H1 (cell line): ENCODE measurements around the gene GSTM2. TPM values are rescaled to one million over a fixed set of nuclear protein-coding genes. Genes with fewer than 3 reads are reported as not detected.
A peak's percentile ranks its signal among the peaks of the same experiment; 100 is the strongest.

Experiments
- CTCF ChIA-PET: fragments of 300-600 bp; sonication (Branson Sonifier 250); formaldehyde crosslinking; loops from one replicate; lab custom pipeline; 2021; ENCODE audit not compliant: partially characterized antibody; lab: Charles Lee
- POLR2A ChIA-PET: fragments of 300-600 bp; sonication (Branson Sonifier 250); formaldehyde crosslinking; loops from one replicate; lab custom pipeline; 2021; ENCODE audit warnings: inconsistent platforms; ENCODE audit not compliant: partially characterized antibody; lab: Charles Lee
- DNase-seq, 2 experiments: peaks; one replicate each; pipeline versions ENCODE4 v3.0.0 to v3.0.0-alpha.2; 2010 to 2022; ENCODE audit warnings: low spot score in 2 of 2, low read depth in 1 of 2, mixed read lengths in 1 of 2
- FAIRE-seq: peaks from 2 replicates; lab custom pipeline; 2011; peaks lifted over from hg19 to GRCh38; lab: Jason Lieb, UNC
- H2AFZ ChIP-seq: 2 replicates; pipeline ENCODE4 v1.8.1; 2012; ENCODE audit warnings: low read length, inconsistent platforms
- H2AK5ac ChIP-seq: 2 replicates; pipeline ENCODE4 v1.6.1; 2013; ENCODE audit warnings: low read depth, low read length
- H2BK120ac ChIP-seq: replicated peaks from 2 replicates; pipeline ENCODE3; 2013; ENCODE audit warnings: low read depth, low read length, inconsistent platforms
- H2BK12ac ChIP-seq: 2 replicates; pipeline ENCODE4 v1.6.1; 2013; ENCODE audit warnings: low read depth, low read length
- H2BK15ac ChIP-seq: 2 replicates; pipeline ENCODE4 v1.6.1; 2013; ENCODE audit warnings: low read length
- H2BK20ac ChIP-seq: 2 replicates; pipeline ENCODE4 v1.6.1; 2013; ENCODE audit warnings: low read length
- H2BK5ac ChIP-seq: 2 replicates; pipeline ENCODE4 v1.6.1; 2013; ENCODE audit warnings: low read depth, low read length
- H3K14ac ChIP-seq: 2 replicates; pipeline ENCODE4 v1.6.1; 2013; ENCODE audit warnings: inconsistent platforms; ENCODE audit not compliant: insufficient read length
- H3K18ac ChIP-seq: 2 replicates; pipeline ENCODE4 v1.6.1; 2013; ENCODE audit warnings: low read length; ENCODE audit errors: extremely low read depth
- H3K23ac ChIP-seq: 2 replicates; pipeline ENCODE4 v1.6.1; 2013; ENCODE audit warnings: inconsistent platforms; ENCODE audit not compliant: insufficient read length
- H3K23me2 ChIP-seq: 2 replicates; pipeline ENCODE4 v1.6.1; 2013; ENCODE audit warnings: low read depth, low read length
- H3K27ac ChIP-seq: 2 replicates; pipeline ENCODE4 v1.6.1; 2011; ENCODE audit warnings: low read depth, low read length, inconsistent platforms
- H3K27me3 ChIP-seq, 4 experiments: replicated peaks in 1 of 4; 1 replicate in 1 of 4; 2 replicates in 3 of 4; pipeline versions ENCODE4 v1.6.1 to v1.8.1; 2011 to 2013; ENCODE audit warnings: low read length in 3 of 4, mild to moderate bottlenecking in 3 of 4, inconsistent platforms in 2 of 4, mixed read lengths in 2 of 4, moderate library complexity in 1 of 4; ENCODE audit not compliant: control insufficient read depth in 3 of 4, insufficient read depth in 3 of 4; ENCODE audit errors: extremely low read depth in 1 of 4
- H3K36me3 ChIP-seq, 4 experiments: 2 replicates each; pipeline versions ENCODE4 v1.6.1 to v1.8.1; 2011 to 2013; ENCODE audit warnings: mild to moderate bottlenecking in 4 of 4, low read length in 3 of 4, moderate library complexity in 2 of 4, control low read depth in 1 of 4, inconsistent platforms in 1 of 4; ENCODE audit not compliant: insufficient read depth in 4 of 4, control insufficient read depth in 2 of 4
- H3K4ac ChIP-seq: replicated peaks from 2 replicates; pipeline ENCODE3; 2013; ENCODE audit warnings: low read length, low read depth, mixed read lengths, inconsistent platforms; ENCODE audit not compliant: insufficient read length
- H3K4me1 ChIP-seq, 4 experiments: replicated peaks in 1 of 4; 1 replicate in 1 of 4; 2 replicates in 3 of 4; pipeline versions ENCODE4 v1.6.1 to v1.8.1; 2011 to 2013; ENCODE audit warnings: low read length in 3 of 4, inconsistent platforms in 2 of 4, mixed read lengths in 1 of 4; ENCODE audit not compliant: insufficient read depth in 4 of 4, control insufficient read depth in 3 of 4
- H3K4me2 ChIP-seq, 2 experiments: 2 replicates each; pipeline versions ENCODE4 v1.6.1 to v1.8.1; 2011 to 2013; ENCODE audit warnings: low read depth in 2 of 2, low read length in 2 of 2, control low read depth in 1 of 2, inconsistent platforms in 1 of 2, mild to moderate bottlenecking in 1 of 2; ENCODE audit not compliant: insufficient read depth in 1 of 2
- H3K4me3 ChIP-seq, 4 experiments: fragments of 200-600, 300-600 bp in 1 of 4; sonication (generic), shearing (Covaris generic), sonication (Bioruptor Twin) in 1 of 4; 2 replicates each; pipeline versions ENCODE4 v1.5.1 to v1.8.1; 2011 to 2016; ENCODE audit warnings: low read length in 4 of 4, low read depth in 3 of 4, control low read depth in 2 of 4, inconsistent platforms in 2 of 4, mild to moderate bottlenecking in 2 of 4, mixed read lengths in 1 of 4, moderate library complexity in 1 of 4; ENCODE audit not compliant: insufficient read depth in 2 of 4; ENCODE audit errors: extremely low read depth in 1 of 4
- H3K56ac ChIP-seq: replicated peaks from 2 replicates; pipeline ENCODE3; 2013; ENCODE audit warnings: low read depth, mild to moderate bottlenecking, mixed read lengths, low read length, inconsistent platforms; ENCODE audit not compliant: insufficient read length
- H3K79me1 ChIP-seq: 2 replicates; pipeline ENCODE4 v1.6.1; 2013; ENCODE audit warnings: low read depth, low read length, control low read depth
- H3K79me2 ChIP-seq, 2 experiments: 2 replicates each; pipeline versions ENCODE4 v1.6.1 to v1.8.1; 2012 to 2013; ENCODE audit warnings: low read length in 2 of 2, mild to moderate bottlenecking in 2 of 2, inconsistent platforms in 1 of 2; ENCODE audit not compliant: insufficient read depth in 2 of 2, control insufficient read depth in 1 of 2
- H3K9ac ChIP-seq, 4 experiments: replicated peaks in 1 of 4; 1 replicate in 1 of 4; 2 replicates in 3 of 4; pipeline versions ENCODE4 v1.6.1 to v1.8.1; 2011 to 2013; ENCODE audit warnings: low read depth in 3 of 4, low read length in 3 of 4, control low read depth in 2 of 4, mild to moderate bottlenecking in 2 of 4, moderate library complexity in 2 of 4, inconsistent platforms in 1 of 4; ENCODE audit errors: extremely low read depth in 1 of 4
- H3K9me3 ChIP-seq, 2 experiments: 2 replicates each; pipeline versions ENCODE4 v1.6.1 to v1.8.1; 2012 to 2013; ENCODE audit warnings: mild to moderate bottlenecking in 2 of 2, moderate library complexity in 2 of 2, control low read depth in 1 of 2, inconsistent platforms in 1 of 2, low read depth in 1 of 2, low read length in 1 of 2, mixed read lengths in 1 of 2; ENCODE audit not compliant: insufficient read depth in 2 of 2
- H4K20me1 ChIP-seq, 2 experiments: replicated peaks in 1 of 2; 2 replicates each; pipeline versions ENCODE3 to v1.8.1; 2011 to 2013; ENCODE audit warnings: inconsistent platforms in 2 of 2, low read length in 2 of 2, mild to moderate bottlenecking in 1 of 2; ENCODE audit not compliant: insufficient read depth in 2 of 2, control insufficient read depth in 1 of 2
- H4K5ac ChIP-seq: 2 replicates; pipeline ENCODE4 v1.6.1; 2013; ENCODE audit warnings: low read length, low read depth, mixed read lengths, inconsistent platforms; ENCODE audit not compliant: insufficient read length
- H4K8ac ChIP-seq: 2 replicates; pipeline ENCODE4 v1.8.0; 2013; ENCODE audit warnings: mild to moderate bottlenecking, moderate library complexity, low read length, inconsistent platforms; ENCODE audit not compliant: insufficient read depth; ENCODE audit errors: extremely low read depth
- H4K91ac ChIP-seq: replicated peaks from 2 replicates; pipeline ENCODE3; 2013; ENCODE audit warnings: low read length, mixed read lengths, inconsistent platforms; ENCODE audit not compliant: insufficient read length
- ATF2 ChIP-seq: IDR thresholded peaks from 2 replicates; pipeline ENCODE4 v1.6.1; 2012; ENCODE audit warnings: low read length, inconsistent platforms
- MAFK ChIP-seq: IDR thresholded peaks from 2 replicates; pipeline ENCODE4 v1.6.1; 2012; ENCODE audit warnings: low read depth, mild to moderate bottlenecking, improper control_type of control experiment, low read length
- WGBS, 2 experiments: shearing (Covaris generic) in 1 of 2; methylation state at CpG; one replicate each; pipeline versions ENCODE4 v1.1.6 to v1.1.7; 2013 to 2015; ENCODE audit warnings: low lambda C conversion rate in 2 of 2, mixed read lengths in 2 of 2, inconsistent platforms in 1 of 2, low coverage in 1 of 2, missing lambda C conversion rate in 1 of 2; ENCODE audit not compliant: insufficient replicate concordance in 2 of 2, insufficient coverage in 1 of 2, insufficient read length in 1 of 2; ENCODE audit errors: extremely low coverage in 1 of 2, missing lambda C conversion rate in 1 of 2; 5-methylcytosine and 5-hydroxymethylcytosine counted together
- polyA plus RNA-seq, 7 experiments: library from polyadenylated mRNA; depleted of rRNA in 3 of 7; stranded (reverse) in 5 of 7; unstranded in 2 of 7; fragments of >200 nt in 5 of 7; fragments of 200-250 nt in 2 of 7; gene quantifications; 1 replicate in 5 of 7; 2 replicates in 1 of 7; 4 replicates in 1 of 7; pipeline versions ENCODE4 v1.2.1 to v1.2.3, GENCODE V29; 2011 to 2013; ENCODE audit warnings: missing spikeins in 2 of 7, mixed read lengths in 2 of 7
- total RNA-seq: library from RNA; stranded (reverse); fragmentation: NEBNext Ultra II Directional; extraction: Animal tissue kit (Norgen Biotek cat#: 25700); gene quantifications from 2 replicates; pipeline ENCODE4 v1.2.1, GENCODE V29; 2021

The GSTM2 gene
- total and polyA plus RNA-seq, 2 of the 8 experiments (the other 6 are each of a cell fraction or from before 2014, with no cell fraction given): 9.6 to 23.1 TPM

GRCh38 chr1:109635862-109636200, 32.0 kb upstream of the GSTM2 start:
- no peak overlapping the region for H3K4me3 ChIP-seq
- 0 out of 2 replicates have a peak overlapping the region, but pooled peaks have one; percentile 83 for H2AFZ ChIP-seq
- peak overlapping the region; percentile 15 to 35; a peak in 2 of 4 replicates for H3K4me2 ChIP-seq
- FAIRE-seq (no peak), DNase-seq (no peak)
- no peak overlapping the region for H2BK120ac ChIP-seq
- H3K14ac ChIP-seq: no peak overlapping the region
- H4K8ac ChIP-seq: no peak overlapping the region
- H3K27me3 ChIP-seq: no peaks in the 10 kb centered on the region
- peaks cover 0 to 6% of the 10 kb centered on the region in 2 experiments for H4K20me1 ChIP-seq
- H3K27ac ChIP-seq: no peak overlapping the region
- no peaks in the 10 kb centered on the region for H3K9me3 ChIP-seq
- TF ChIP-seq MAFK: no peak
- no peak for TF ChIP-seq ATF2
- no peaks in the 10 kb centered on the region for H3K79me1 ChIP-seq
- no peaks in the 10 kb centered on the region for H3K79me2 ChIP-seq
- H3K9ac ChIP-seq: no peak overlapping the region
- no peak overlapping the region for H3K4ac ChIP-seq
- H3K56ac ChIP-seq: no peak overlapping the region
- no peak overlapping the region for H3K23ac ChIP-seq
- peaks cover 5 to 8% (median 6%) of the 10 kb centered on the region in 4 experiments; a peak in 6 of 7 replicates for H3K4me1 ChIP-seq
- POLR2A ChIA-PET: interaction anchor here (0.8 to 4.5 kb wide), 4 partner anchors 10 to 90 kb away, joined by 3 to 18 read pairs (median 3); partner anchors contain the start of gene GNAI3
- H2BK20ac ChIP-seq: no peak overlapping the region
- peaks cover 0 to 5% (median 4%) of the 10 kb centered on the region in 4 experiments; a peak in 6 of 8 replicates for H3K36me3 ChIP-seq
- no peak overlapping the region for H4K5ac ChIP-seq
- CTCF ChIA-PET: interaction anchor here (0.8 to 10.7 kb wide), 20 partner anchors 10 to 343 kb away, joined by 3 to 293 read pairs (median 4); partner anchors contain the start of genes GNAI3, GSTM1 and GSTM4
- 77% methylated on average over 2 of the region's 2 CpGs; no CpG with 5 or more reads in 1 of the 2 experiments for WGBS, 2 experiments
- H2AK5ac ChIP-seq: no peak overlapping the region
- H3K18ac ChIP-seq: no peak overlapping the region; the same call in 1 of the 2 replicates
- H2BK12ac ChIP-seq: 0 out of 2 replicates have a peak overlapping the region, but pooled peaks have one; percentile 87
- no peak overlapping the region for H4K91ac ChIP-seq
- no peak overlapping the region for H2BK15ac ChIP-seq
- peak overlapping the region; percentile 71 for H2BK5ac ChIP-seq
- H3K23me2 ChIP-seq: no peaks in the 10 kb centered on the region
